ENCODE measurements around the gene ISOC2. TPM values are rescaled to one million over a fixed set of nuclear protein-coding genes. Genes with fewer than 3 reads are reported as not detected.

Gene ISOC2
- total RNA-seq, 1 donor from 2014 or later: 58.8 TPM

GRCh38 chr19:55482967-55483705 is 21.7 kb upstream of the ISOC2 start:
- no peak overlapping the region for H3K27ac Mint-ChIP-seq (ENCODE audit: unreplicated experiment)
- no peak overlapping the region for H3K4me2 ChIP-seq (ENCODE audit: low read length)

DNA sequence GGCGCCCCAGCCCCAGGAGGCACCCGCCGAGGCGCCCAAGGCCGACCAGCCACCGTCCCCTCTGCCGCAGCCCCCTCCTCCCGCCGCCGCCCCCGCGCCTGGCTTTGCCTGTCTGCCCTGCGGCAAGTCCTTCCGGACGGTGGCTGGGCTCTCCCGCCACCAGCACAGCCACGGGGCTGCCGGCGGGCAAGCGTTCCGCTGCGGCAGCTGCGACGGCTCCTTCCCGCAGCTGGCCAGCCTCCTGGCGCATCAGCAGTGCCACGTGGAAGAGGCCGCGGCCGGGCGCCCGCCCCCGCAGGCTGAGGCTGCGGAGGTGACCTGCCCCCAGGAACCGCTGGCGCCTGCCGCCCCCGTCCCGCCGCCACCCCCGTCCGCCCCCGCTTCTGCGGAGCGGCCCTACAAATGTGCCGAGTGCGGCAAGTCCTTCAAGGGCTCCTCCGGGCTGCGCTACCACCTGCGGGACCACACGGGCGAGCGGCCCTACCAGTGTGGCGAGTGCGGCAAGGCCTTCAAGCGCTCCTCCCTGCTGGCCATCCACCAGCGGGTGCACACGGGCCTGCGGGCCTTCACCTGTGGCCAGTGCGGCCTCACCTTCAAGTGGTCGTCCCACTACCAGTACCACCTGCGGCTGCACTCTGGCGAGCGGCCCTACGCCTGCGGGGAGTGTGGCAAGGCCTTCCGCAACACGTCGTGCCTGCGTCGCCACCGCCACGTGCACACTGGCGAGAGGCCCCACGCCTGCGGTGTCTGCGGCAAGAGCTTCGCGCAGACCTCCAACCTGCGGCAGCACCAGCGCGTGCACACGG is 20.9 kb upstream of the ISOC2 start:
- DNase-seq (ENCODE audit: low read depth): no peak
- TF ChIP-seq EZH2 (IDR thresholded peaks at IDR 0.05; ENCODE audit: insufficient read depth, low read length): no peak
- TF ChIP-seq CTCF (IDR thresholded peaks at IDR 0.05; ENCODE audit: insufficient read depth, low read depth, low read length): no peak
- Mint-ChIP-seq H3K36me3 (ENCODE audit: low read depth, unreplicated experiment) (peaks cover 4% of the 10 kb centered on the region), H3K4me3 (ENCODE audit: unreplicated experiment) (no peak overlapping the region), H3K27ac (ENCODE audit: unreplicated experiment) (no peak overlapping the region), H3K9me3 (ENCODE audit: unreplicated experiment) (no peaks in the 10 kb centered on the region), H3K4me1 (ENCODE audit: low read depth, unreplicated experiment) (peaks cover 19% of the 10 kb centered on the region), H3K27me3 (ENCODE audit: low read depth, unreplicated experiment) (no peaks in the 10 kb centered on the region)
- Histone ChIP-seq H3K4me2 (ENCODE audit: low read length) (no peak overlapping the region), H3K4me1 (ENCODE audit: insufficient read depth, low read length) (peaks cover 30% of the 10 kb centered on the region), H3K79me2 (ENCODE audit: insufficient read depth, low read length) (peaks cover 51% of the 10 kb centered on the region), H3K9me3 (ENCODE audit: insufficient read depth, low read depth, low read length) (no peaks in the 10 kb centered on the region), H3K36me3 (ENCODE audit: insufficient read depth, low read length) (no peaks in the 10 kb centered on the region), H4K20me1 (ENCODE audit: insufficient read depth, low read length) (peaks cover 9% of the 10 kb centered on the region), H3K9ac (ENCODE audit: low read length) (no peak overlapping the region), H3K4me3 (ENCODE audit: insufficient read depth, low read depth, low read length) (no peak overlapping the region), H3K27ac (ENCODE audit: low read depth, low read length) (no peak overlapping the region), H3K27me3 (ENCODE audit: insufficient read depth, low read length) (no peaks in the 10 kb centered on the region), H2AFZ (ENCODE audit: low read depth, low read length) (no peak overlapping the region)
- FAIRE-seq: no peak

More at GRCh38 chr19:55482967-55483705, 21.7 kb upstream of the ISOC2 start:
- peaks cover 9% of the 10 kb centered on the region for H4K20me1 ChIP-seq (ENCODE audit: insufficient read depth, low read length)
- no peaks in the 10 kb centered on the region for H3K27me3 ChIP-seq (ENCODE audit: insufficient read depth, low read length)
- no peak overlapping the region for H2AFZ ChIP-seq (ENCODE audit: low read depth, low read length)
- Mint-ChIP-seq H3K27me3 (ENCODE audit: low read depth, unreplicated experiment) (no peaks in the 10 kb centered on the region), H3K4me3 (ENCODE audit: unreplicated experiment) (no peak overlapping the region), H3K9me3 (ENCODE audit: unreplicated experiment) (no peaks in the 10 kb centered on the region), H3K4me1 (ENCODE audit: low read depth, unreplicated experiment) (peaks cover 19% of the 10 kb centered on the region), H3K36me3 (ENCODE audit: low read depth, unreplicated experiment) (peaks cover 4% of the 10 kb centered on the region)
- no peaks in the 10 kb centered on the region for H3K9me3 ChIP-seq (ENCODE audit: insufficient read depth, low read depth, low read length)
- TF ChIP-seq EZH2 (IDR thresholded peaks at IDR 0.05; ENCODE audit: insufficient read depth, low read length) (no peak), CTCF (IDR thresholded peaks at IDR 0.05; ENCODE audit: insufficient read depth, low read depth, low read length) (no peak)
- H3K36me3 ChIP-seq (ENCODE audit: insufficient read depth, low read length): no peaks in the 10 kb centered on the region
- no peak overlapping the region for H3K27ac ChIP-seq (ENCODE audit: low read depth, low read length)
- H3K9ac ChIP-seq (ENCODE audit: low read length): no peak overlapping the region
- peaks cover 36% of the 10 kb centered on the region for H3K4me1 ChIP-seq (ENCODE audit: insufficient read depth, low read length)
- H3K4me3 ChIP-seq (ENCODE audit: insufficient read depth, low read depth, low read length): no peak overlapping the region
- FAIRE-seq (no peak), DNase-seq (ENCODE audit: low read depth) (no peak)
- peaks cover 45% of the 10 kb centered on the region for H3K79me2 ChIP-seq (ENCODE audit: insufficient read depth, low read length)

Data from astrocyte (in vitro differentiated cells and primary cell).